Transverse colon (tissue), 4 donors: ENCODE results near the gene SWT1. TPM values are rescaled to one million over a fixed set of nuclear protein-coding genes. Genes with fewer than 3 reads are reported as not detected.
A peak's percentile ranks its signal among the peaks of the same experiment; 100 is the strongest.
"Not testable (repeated sequence)": the region's sequence is repeated elsewhere in the genome, so short reads cannot be mapped to it uniquely, and the experiment has no call there.

Source experiments
- DNase-seq: peaks from one replicate; pipeline ENCODE4 v3.0.0-alpha.2; 2019
- H3K27ac ChIP-seq, 4 donors: fragments of 200-600 bp; sonication (generic); 2 replicates each; pipeline ENCODE4 v1.5.1; 2016 to 2018; ENCODE audit warnings: inconsistent platforms in 4 of 4
- H3K27me3 ChIP-seq: fragments of 200-600 bp; sonication (generic); 2 replicates; pipeline ENCODE4 v1.5.1; 2017; ENCODE audit warnings: inconsistent platforms
- H3K36me3 ChIP-seq, 4 donors: fragments of 200-600 bp; sonication (generic); 2 replicates each; pipeline ENCODE4 v1.5.1; 2017 to 2019; ENCODE audit warnings: inconsistent platforms in 4 of 4
- H3K4me1 ChIP-seq, 4 donors: fragments of 200-600 bp; sonication (generic); 2 replicates each; pipeline ENCODE4 v1.5.1; 2017 to 2020; ENCODE audit warnings: inconsistent platforms in 4 of 4
- H3K4me3 ChIP-seq, 4 donors: fragments of 200-600 bp; sonication (generic); 1 replicate in 1 of 4; 2 replicates in 3 of 4; pipeline versions ENCODE4 v1.5.1 to v1.6.1; 2017 to 2019; ENCODE audit warnings: inconsistent platforms in 4 of 4
- H3K9me3 ChIP-seq, 2 donors: fragments of 200-600 bp; sonication (generic); 2 replicates each; pipeline ENCODE4 v1.5.1; 2017 to 2019; ENCODE audit warnings: inconsistent platforms in 2 of 2
- EP300 ChIP-seq: sonication (generic); formaldehyde crosslinking; IDR thresholded peaks from one replicate; pipeline ENCODE4 v1.6.1; 2017; ENCODE audit warnings: antibody characterized with exemption, low read depth
- POLR2A ChIP-seq: fragments of 450-650 bp; IDR thresholded peaks from one replicate; pipeline ENCODE4 v1.6.1; 2016; ENCODE audit warnings: antibody characterized with exemption, mild to moderate bottlenecking, moderate library complexity
- POLR2AphosphoS5 ChIP-seq, 3 donors: sonication (generic); formaldehyde crosslinking; IDR thresholded peaks; one replicate each; pipeline ENCODE4 v1.6.1; 2016; ENCODE audit warnings: antibody characterized with exemption in 3 of 3
- WGBS, 2 donors: methylation state at CpG; one replicate each; pipeline ENCODE4 v1.1.5; 2018; ENCODE audit warnings: low coverage in 1 of 2; 5-methylcytosine and 5-hydroxymethylcytosine counted together
- in situ Hi-C, 4 donors: fragments of 200-750 bp; cut with MboI; loops; one replicate each; pipeline versions ENCODE4 v1.15.0 to v1.15.1; 2017; ENCODE audit warnings: low sequenced_read_pairs in 3 of 4, low pct_ligation_motif_present in 1 of 4, low pct_unique_long_range_greater_than_20kb in 1 of 4
- intact Hi-C: fragments of 100-400 bp; cut with DNase I; formaldehyde crosslinking; loops from one replicate; pipeline ENCODE4 v1.15.1; 2023; ENCODE audit warnings: low total_unique reads
- total RNA-seq, 4 donors: library from RNA; depleted of rRNA; stranded (reverse); fragments of >200 nt; gene quantifications; one replicate each; pipeline ENCODE4 v1.1.0, GENCODE V29; 2016
- TF ChIP-seq, protein P1 (sequence below), 5 experiments: fragments of 200-600 bp in 3 of 5; fragments of 450-650 bp in 2 of 5; sonication (generic) in 3 of 5; IDR thresholded peaks; 1 replicate in 2 of 5; 2 replicates in 3 of 5; pipeline ENCODE4 v1.5.1; 2016 to 2017; ENCODE audit warnings: antibody characterized with exemption in 5 of 5, inconsistent platforms in 3 of 5, mild to moderate bottlenecking in 2 of 5, moderate library complexity in 1 of 5

The SWT1 gene
- total RNA-seq, 4 donors from 2014 or later = 2.8 to 12.3 (median 10.1) TPM

DNA sequence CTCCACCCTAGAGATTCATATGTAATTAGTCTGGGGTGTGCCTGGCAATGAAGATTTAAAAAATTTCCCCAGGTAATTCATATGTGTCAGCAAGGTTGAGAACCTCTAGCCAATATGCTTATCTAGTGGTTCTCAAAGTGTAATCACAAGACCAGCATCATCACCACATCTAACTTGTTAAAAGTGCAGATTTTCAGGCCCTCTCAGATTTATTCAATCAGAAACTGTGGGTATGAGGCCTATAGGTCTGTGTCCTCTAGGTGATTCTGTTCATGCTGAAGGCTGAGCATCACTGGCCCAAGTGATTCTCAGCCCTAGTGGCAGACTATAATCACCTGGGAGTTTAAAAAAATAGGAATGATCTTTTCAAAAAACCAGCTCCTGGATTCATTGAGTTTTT, 75.9 kb downstream of the SWT1 start:
- in situ Hi-C loops = no loop called here
- no peak for TF ChIP-seq POLR2AphosphoS5 (IDR thresholded peaks at IDR 0.05)
- no peak for TF ChIP-seq POLR2A
- TF ChIP-seq, protein P1, sequence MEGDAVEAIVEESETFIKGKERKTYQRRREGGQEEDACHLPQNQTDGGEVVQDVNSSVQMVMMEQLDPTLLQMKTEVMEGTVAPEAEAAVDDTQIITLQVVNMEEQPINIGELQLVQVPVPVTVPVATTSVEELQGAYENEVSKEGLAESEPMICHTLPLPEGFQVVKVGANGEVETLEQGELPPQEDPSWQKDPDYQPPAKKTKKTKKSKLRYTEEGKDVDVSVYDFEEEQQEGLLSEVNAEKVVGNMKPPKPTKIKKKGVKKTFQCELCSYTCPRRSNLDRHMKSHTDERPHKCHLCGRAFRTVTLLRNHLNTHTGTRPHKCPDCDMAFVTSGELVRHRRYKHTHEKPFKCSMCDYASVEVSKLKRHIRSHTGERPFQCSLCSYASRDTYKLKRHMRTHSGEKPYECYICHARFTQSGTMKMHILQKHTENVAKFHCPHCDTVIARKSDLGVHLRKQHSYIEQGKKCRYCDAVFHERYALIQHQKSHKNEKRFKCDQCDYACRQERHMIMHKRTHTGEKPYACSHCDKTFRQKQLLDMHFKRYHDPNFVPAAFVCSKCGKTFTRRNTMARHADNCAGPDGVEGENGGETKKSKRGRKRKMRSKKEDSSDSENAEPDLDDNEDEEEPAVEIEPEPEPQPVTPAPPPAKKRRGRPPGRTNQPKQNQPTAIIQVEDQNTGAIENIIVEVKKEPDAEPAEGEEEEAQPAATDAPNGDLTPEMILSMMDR (IDR thresholded peaks at IDR 0.05) = no peak
- TF ChIP-seq EP300 = no peak

DNA sequence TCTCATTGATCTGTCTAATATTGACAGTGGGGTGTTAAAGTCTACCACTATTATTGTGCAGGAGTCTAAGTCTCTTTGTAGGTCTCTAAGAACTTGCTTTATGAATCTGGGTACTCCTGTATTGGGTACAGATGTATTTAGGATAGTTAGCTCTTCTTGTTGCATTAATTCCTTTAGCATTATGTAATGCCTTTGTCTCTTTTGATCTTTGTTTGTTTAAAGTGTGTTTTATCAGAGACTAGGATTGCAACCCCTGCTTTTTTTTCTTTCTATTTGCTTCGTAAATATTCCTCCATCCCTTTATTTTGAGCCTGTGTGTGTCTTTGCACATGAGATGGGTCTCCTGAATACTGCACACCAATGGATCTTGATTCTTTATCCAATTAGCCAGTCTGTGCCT, 77.2 kb downstream of the SWT1 start:
- intact Hi-C loops, H3K9me3 ChIP-seq, H3K4me1 ChIP-seq, H3K27me3 ChIP-seq, DNase-seq, H3K27ac ChIP-seq, in situ Hi-C loops, H3K36me3 ChIP-seq, H3K4me3 ChIP-seq: not testable (repeated sequence)
- 100% methylated on average over 1 of the region's 1 CpG; no CpG with 5 or more reads in 1 of the 2 donors for WGBS, 2 donors

More for the DNA sequence above, 75.9 kb downstream of the SWT1 start:
- no peaks in the 10 kb centered on the region for H3K36me3 ChIP-seq
- no peaks in the 10 kb centered on the region for H3K27me3 ChIP-seq
- no peaks in the 10 kb centered on the region for H3K4me1 ChIP-seq
- H3K9me3 ChIP-seq = no peaks in the 10 kb centered on the region
- no peak overlapping the region for H3K4me3 ChIP-seq
- intact Hi-C loops = no loop called here
- DNase-seq = no peak
- H3K27ac ChIP-seq = no peak overlapping the region

DNA sequence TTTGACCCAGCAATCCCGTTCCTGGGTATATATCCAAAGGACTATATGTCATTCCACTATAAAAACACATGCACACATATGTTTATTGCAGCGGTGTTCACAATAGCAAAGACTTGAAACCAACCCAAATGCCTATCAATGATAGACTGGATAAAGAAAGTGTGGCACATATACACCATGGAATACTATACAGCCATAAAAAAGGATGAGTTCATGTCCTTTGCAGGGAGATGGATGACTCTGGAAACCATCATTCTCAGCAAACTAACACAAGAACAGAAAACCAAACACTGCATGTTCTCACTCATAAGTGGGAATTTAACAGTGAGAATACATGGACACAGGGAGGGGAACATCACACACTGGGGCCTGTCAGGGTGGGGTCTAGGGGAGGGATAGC, 80.2 kb downstream of the SWT1 start:
- H3K36me3 ChIP-seq, in situ Hi-C loops, H3K4me3 ChIP-seq, H3K27ac ChIP-seq, DNase-seq, H3K4me1 ChIP-seq, H3K27me3 ChIP-seq, intact Hi-C loops, H3K9me3 ChIP-seq: not testable (repeated sequence)
- WGBS, 2 donors = 89 to 90% methylated on average over 1 to 2 of the region's 2 CpGs

DNA sequence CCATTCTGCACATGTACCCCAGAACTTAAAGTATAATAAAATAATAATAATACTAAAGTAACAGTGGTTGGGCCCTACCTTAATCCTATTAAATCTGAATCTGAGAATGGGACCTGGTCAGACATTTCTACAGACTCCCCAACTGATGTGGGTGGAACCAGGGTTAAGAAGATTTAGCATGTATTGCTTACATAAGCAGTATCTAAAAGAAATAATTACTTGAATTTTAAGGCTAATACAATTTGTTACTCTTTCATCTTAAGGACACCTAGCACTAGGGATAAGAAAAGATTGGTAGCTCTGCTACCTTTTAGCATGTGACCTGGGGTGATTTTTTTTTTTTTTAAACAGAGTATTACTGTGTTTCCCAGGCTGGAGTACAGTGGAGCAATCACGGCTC, 80.7 kb downstream of the SWT1 start:
- intact Hi-C loops = no loop called here
- H3K4me3 ChIP-seq = no peak overlapping the region
- no peaks in the 10 kb centered on the region for H3K27me3 ChIP-seq
- no peaks in the 10 kb centered on the region for H3K36me3 ChIP-seq
- H3K27ac ChIP-seq = no peak overlapping the region
- in situ Hi-C loops = no loop called here
- WGBS, 2 donors = 88 to 100% methylated on average over 1 of the region's 1 CpG
- no peak for TF ChIP-seq EP300
- TF ChIP-seq, protein P1 (IDR thresholded peaks at IDR 0.05) = no peak
- no peaks in the 10 kb centered on the region for H3K9me3 ChIP-seq
- DNase-seq = no peak
- H3K4me1 ChIP-seq = no peaks in the 10 kb centered on the region

DNA sequence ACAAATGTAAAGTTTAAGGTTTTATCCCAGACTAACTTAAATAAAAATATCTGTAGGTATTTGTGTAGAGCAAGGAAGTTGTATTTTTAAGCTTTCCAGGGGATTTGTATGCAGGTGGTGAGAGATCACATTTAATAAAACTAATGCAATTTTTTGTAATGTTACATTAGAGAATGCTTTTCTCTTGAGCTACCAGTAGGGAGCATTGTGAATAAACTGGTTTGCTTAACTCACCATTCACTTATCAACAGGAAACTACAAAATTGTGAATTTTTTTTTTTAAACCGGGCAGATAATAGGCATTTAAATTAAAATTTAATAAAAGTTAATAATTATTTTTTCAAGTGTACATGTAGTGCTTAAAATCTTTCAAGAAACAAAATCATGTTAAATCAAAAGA, 81.5 kb downstream of the SWT1 start:
- DNase-seq = no peak
- 50 to 51% methylated on average over 1 of the region's 1 CpG for WGBS, 2 donors

More for the DNA sequence above, 81.5 kb downstream of the SWT1 start:
- TF ChIP-seq POLR2A (no peak), EP300 (no peak), POLR2AphosphoS5 (IDR thresholded peaks at IDR 0.05) (no peak)
- TF ChIP-seq, protein P1 (IDR thresholded peaks at IDR 0.05) = peak in 3 of 5 experiments; percentile 32 to 33 (median 33)
- Histone ChIP-seq H3K9me3 (no peaks in the 10 kb centered on the region), H3K4me3 (no peak overlapping the region), H3K36me3 (no peaks in the 10 kb centered on the region), H3K4me1 (no peaks in the 10 kb centered on the region), H3K27ac (no peak overlapping the region), H3K27me3 (no peaks in the 10 kb centered on the region)
- in situ Hi-C loops = no loop called here
- intact Hi-C loops = no loop called here
